Upper lobe of left lung (tissue), 6 donors: ENCODE measurements around the gene SUSD5. TPM values are rescaled to one million over a fixed set of nuclear protein-coding genes. Genes with fewer than 3 reads are reported as not detected.

Experiments
- ATAC-seq, 2 donors: fragments of 200-7000 bp; cut with Tn5 transposase; one replicate each; pipeline ENCODE4 v1.9.1; 2022; ENCODE audit warnings: mild to moderate bottlenecking in 2 of 2, moderate library complexity in 2 of 2; ENCODE audit not compliant: low FRiP score in 2 of 2
- DNase-seq, 2 donors: peaks; one replicate each; pipeline ENCODE4 v3.0.0-alpha.2; 2019 to 2020
- H3K27ac ChIP-seq, 4 donors: fragments of 200-600 bp; sonication (generic); one replicate each; pipeline ENCODE4 v1.5.1; 2016 to 2019
- H3K27me3 ChIP-seq, 4 donors: fragments of 200-600 bp; sonication (generic); one replicate each; pipeline ENCODE4 v1.5.1; 2017 to 2019
- H3K36me3 ChIP-seq, 4 donors: fragments of 200-600 bp; sonication (generic); one replicate each; pipeline ENCODE4 v1.5.1; 2016 to 2019
- H3K4me1 ChIP-seq, 4 donors: fragments of 200-600 bp; sonication (generic); one replicate each; pipeline ENCODE4 v1.5.1; 2018 to 2019
- H3K4me3 ChIP-seq, 4 donors: fragments of 200-600 bp; sonication (generic); one replicate each; pipeline ENCODE4 v1.5.1; 2017 to 2019; ENCODE audit warnings: mild to moderate bottlenecking in 2 of 4, moderate library complexity in 1 of 4
- H3K9me3 ChIP-seq, 4 donors: fragments of 200-600 bp; sonication (generic); one replicate each; pipeline ENCODE4 v1.5.1; 2018 to 2019
- EP300 ChIP-seq, 4 donors: sonication (generic); formaldehyde crosslinking; IDR thresholded peaks; one replicate each; pipeline ENCODE4 v1.5.1; 2017; ENCODE audit warnings: antibody characterized with exemption in 4 of 4, control low read depth in 2 of 4
- POLR2A ChIP-seq, 4 donors: fragments of 450-650 bp; IDR thresholded peaks; one replicate each; pipeline ENCODE4 v1.5.1; 2016 to 2017; ENCODE audit warnings: antibody characterized with exemption in 4 of 4, mild to moderate bottlenecking in 2 of 4
- POLR2AphosphoS5 ChIP-seq, 2 donors: sonication (generic); formaldehyde crosslinking; IDR thresholded peaks; one replicate each; pipeline ENCODE4 v1.5.1; 2017; ENCODE audit warnings: antibody characterized with exemption in 2 of 2
- WGBS, 2 donors: methylation state at CpG; one replicate each; pipeline ENCODE4 v1.1.5; 2017 to 2018; 5-methylcytosine and 5-hydroxymethylcytosine counted together
- total RNA-seq, 6 donors: library from RNA; depleted of rRNA in 4 of 6; stranded (reverse); fragments of >200 nt in 4 of 6; gene quantifications; one replicate each; pipeline versions ENCODE4 v1.1.0 to v1.2.1, GENCODE V29; 2016 to 2021
- TF ChIP-seq, protein P1 (sequence below), 6 experiments: fragments of 450-650 bp in 4 of 6; fragments of 200-600 bp in 2 of 6; sonication (generic) in 2 of 6; IDR thresholded peaks; one replicate each; pipeline ENCODE4 v1.5.1; 2016 to 2019; ENCODE audit warnings: antibody characterized with exemption in 6 of 6
- donor health status: DM: no; HTN: no; CAD: no; lungs with moderate emphysema.
- donor health status: DM: no; HTN: yes; CAD: no; lungs with severe emphysema.

SUSD5 gene
- total RNA-seq, 6 donors from 2014 or later = 0.20 to 1.1 (median 0.96) TPM; not detected in 2

DNA sequence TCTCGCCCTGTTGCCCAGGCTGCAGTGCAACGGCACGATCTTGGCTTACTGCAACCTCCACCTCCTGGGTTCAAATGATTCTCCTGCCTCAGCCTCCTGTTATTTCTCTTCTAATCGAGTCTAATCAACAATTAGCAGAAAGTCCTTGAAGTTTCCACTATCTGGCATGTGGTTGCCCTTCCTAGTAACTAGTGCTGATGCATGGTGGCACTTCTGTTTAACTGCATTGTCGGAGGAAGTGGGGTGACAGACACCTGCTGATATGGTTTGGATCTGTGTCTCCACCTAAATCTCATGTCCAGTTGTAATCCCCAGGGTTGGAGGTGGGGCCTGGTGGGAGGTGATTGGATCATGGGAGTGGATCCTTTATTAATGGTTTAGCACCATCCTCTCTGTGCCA is 95.6 kb downstream of the SUSD5 start:
- ATAC-seq = no peak
- 91 to 94% methylated on average over 5 of the region's 5 CpGs for WGBS, 2 donors
- Histone ChIP-seq H3K4me1 (no peaks in the 10 kb centered on the region), H3K4me3 (no peak overlapping the region), H3K27ac (no peak overlapping the region), H3K36me3 (peaks cover 15 to 62% (median 37%) of the 10 kb centered on the region in 4 donors), H3K9me3 (no peaks in the 10 kb centered on the region), H3K27me3 (no peaks in the 10 kb centered on the region)
- DNase-seq = no peak
- TF ChIP-seq POLR2AphosphoS5 (IDR thresholded peaks at IDR 0.05) (no peak), EP300 (IDR thresholded peaks at IDR 0.05) (no peak), POLR2A (IDR thresholded peaks at IDR 0.05) (no peak)
- TF ChIP-seq, protein P1, sequence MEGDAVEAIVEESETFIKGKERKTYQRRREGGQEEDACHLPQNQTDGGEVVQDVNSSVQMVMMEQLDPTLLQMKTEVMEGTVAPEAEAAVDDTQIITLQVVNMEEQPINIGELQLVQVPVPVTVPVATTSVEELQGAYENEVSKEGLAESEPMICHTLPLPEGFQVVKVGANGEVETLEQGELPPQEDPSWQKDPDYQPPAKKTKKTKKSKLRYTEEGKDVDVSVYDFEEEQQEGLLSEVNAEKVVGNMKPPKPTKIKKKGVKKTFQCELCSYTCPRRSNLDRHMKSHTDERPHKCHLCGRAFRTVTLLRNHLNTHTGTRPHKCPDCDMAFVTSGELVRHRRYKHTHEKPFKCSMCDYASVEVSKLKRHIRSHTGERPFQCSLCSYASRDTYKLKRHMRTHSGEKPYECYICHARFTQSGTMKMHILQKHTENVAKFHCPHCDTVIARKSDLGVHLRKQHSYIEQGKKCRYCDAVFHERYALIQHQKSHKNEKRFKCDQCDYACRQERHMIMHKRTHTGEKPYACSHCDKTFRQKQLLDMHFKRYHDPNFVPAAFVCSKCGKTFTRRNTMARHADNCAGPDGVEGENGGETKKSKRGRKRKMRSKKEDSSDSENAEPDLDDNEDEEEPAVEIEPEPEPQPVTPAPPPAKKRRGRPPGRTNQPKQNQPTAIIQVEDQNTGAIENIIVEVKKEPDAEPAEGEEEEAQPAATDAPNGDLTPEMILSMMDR (IDR thresholded peaks at IDR 0.05) = no peak

DNA sequence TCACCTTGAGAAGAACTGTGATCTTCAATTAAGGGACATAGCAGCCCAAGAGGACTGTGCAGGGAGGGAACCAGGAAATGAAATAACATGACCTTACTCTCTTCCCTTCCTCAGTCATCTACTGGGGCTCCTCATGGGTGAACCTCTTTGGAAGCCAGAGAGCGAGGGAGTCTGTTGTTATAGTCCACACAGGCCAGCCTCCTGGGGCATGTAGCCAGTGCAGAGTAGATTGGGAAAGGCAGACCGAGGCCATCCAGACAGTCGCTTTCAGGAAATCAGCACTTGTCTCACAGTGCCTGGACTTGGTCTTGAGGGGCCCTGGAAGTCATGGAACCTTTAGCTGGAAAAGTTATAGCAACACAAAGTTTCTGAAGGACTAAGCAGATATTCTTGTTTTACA is 98.7 kb downstream of the SUSD5 start:
- peaks cover 7 to 37% (median 21%) of the 10 kb centered on the region in 4 donors for H3K36me3 ChIP-seq
- H3K9me3 ChIP-seq = no peaks in the 10 kb centered on the region
- peaks cover 7 to 21% (median 10%) of the 10 kb centered on the region in 4 donors for H3K4me1 ChIP-seq
- no peaks in the 10 kb centered on the region for H3K27me3 ChIP-seq
- H3K4me3 ChIP-seq = no peak overlapping the region
- H3K27ac ChIP-seq = no peak overlapping the region
- DNase-seq = no peak
- TF ChIP-seq, protein P1 (IDR thresholded peaks at IDR 0.05) = no peak
- ATAC-seq = no peak
- 84 to 86% methylated on average over 3 of the region's 3 CpGs for WGBS, 2 donors

DNA sequence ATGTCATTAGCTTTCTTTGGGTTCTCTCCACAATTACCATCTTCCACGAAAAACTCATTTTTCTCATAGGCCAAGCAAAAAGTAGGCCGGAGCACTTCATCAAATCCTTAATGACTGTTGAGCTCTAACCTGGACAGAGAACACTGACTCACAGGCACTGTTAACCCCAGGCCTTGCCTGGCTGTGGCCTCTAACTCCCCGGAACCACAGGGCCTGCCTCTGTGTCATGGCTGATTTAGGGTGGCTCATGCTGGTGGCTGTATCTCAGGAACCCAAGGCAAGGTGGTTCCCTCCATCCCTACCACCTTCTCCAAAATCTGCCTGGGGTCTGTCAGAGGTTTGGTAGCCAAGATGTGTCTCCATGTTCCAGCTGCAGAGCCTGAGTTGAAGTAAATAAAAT is 101.1 kb downstream of the SUSD5 start:
- WGBS, 2 donors = 95 to 98% methylated on average over 3 of the region's 3 CpGs
- DNase-seq (no peak), ATAC-seq (no peak)
- H3K27ac ChIP-seq = no peak overlapping the region
- no peaks in the 10 kb centered on the region for H3K27me3 ChIP-seq
- no peaks in the 10 kb centered on the region for H3K9me3 ChIP-seq
- peaks cover 8 to 31% (median 20%) of the 10 kb centered on the region in 4 donors for H3K4me1 ChIP-seq
- H3K36me3 ChIP-seq = peaks cover 5 to 21% (median 11%) of the 10 kb centered on the region in 4 donors
- no peak overlapping the region for H3K4me3 ChIP-seq
- TF ChIP-seq, protein P1 (IDR thresholded peaks at IDR 0.05) = no peak
- TF ChIP-seq POLR2AphosphoS5 (IDR thresholded peaks at IDR 0.05) (no peak), POLR2A (IDR thresholded peaks at IDR 0.05) (no peak), EP300 (IDR thresholded peaks at IDR 0.05) (no peak)

DNA sequence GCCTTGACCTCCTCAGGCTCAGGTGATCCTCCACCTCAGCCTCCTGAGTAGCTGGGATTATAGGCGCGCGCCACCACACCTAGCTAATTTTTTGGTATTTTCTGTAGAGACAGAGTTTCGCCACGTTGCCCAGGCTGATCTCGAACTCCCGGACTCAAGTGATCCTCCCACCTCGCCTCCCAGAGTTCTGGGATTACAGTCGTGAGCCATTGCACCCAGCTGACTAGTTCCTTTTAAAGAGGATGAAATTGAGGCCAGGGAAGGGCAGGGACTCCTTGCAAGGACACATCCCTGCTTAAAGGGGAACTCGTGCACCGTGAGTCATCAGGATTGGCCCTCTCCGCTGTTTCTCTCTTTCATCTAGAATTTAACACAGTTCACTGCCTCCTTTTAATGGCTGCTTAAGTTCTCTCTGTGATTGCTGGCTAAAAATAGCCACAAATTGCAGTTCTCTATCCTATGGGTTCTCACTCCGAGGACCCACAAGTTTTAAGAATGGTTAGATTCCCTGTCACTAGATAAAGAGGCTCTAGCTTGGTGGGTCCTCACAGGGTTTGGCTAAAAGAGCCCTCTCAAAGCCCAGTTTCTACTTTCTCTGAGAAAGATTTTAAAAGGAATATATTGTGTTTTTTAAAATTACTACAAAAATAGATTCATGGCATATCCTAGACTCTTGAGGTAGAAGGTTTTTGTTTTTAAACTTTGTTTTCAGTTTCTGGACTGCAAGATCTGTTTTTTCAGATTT is 103.4 kb downstream of the SUSD5 start:
- no peak for TF ChIP-seq EP300 (IDR thresholded peaks at IDR 0.05)
- TF ChIP-seq, protein P1 (IDR thresholded peaks at IDR 0.05) = no peak
- TF ChIP-seq POLR2A (IDR thresholded peaks at IDR 0.05) = peak in 1 of 4 donors; percentile 11
- TF ChIP-seq POLR2AphosphoS5 (IDR thresholded peaks at IDR 0.05) = peak; percentile 18 to 63
- H3K27ac ChIP-seq = peak overlapping the region; percentile 93 to 98 (median 94)
- peaks cover 8 to 31% (median 20%) of the 10 kb centered on the region in 4 donors for H3K4me1 ChIP-seq
- peak; percentile 79 to 89 for ATAC-seq
- peak overlapping the region in 3 of 4 donors; percentile 74 to 84 (median 80) for H3K4me3 ChIP-seq
- no peaks in the 10 kb centered on the region for H3K9me3 ChIP-seq
- WGBS, 2 donors = 53 to 66% methylated on average over 13 of the region's 13 CpGs
- no peaks in the 10 kb centered on the region for H3K27me3 ChIP-seq
- peak in 1 of 2 donors; percentile 93 for DNase-seq
- H3K36me3 ChIP-seq = peaks cover 0 to 5% (median 0%) of the 10 kb centered on the region in 4 donors
